ENCODE measurements around the gene ZNF674.

ZNF674 gene

DNA sequence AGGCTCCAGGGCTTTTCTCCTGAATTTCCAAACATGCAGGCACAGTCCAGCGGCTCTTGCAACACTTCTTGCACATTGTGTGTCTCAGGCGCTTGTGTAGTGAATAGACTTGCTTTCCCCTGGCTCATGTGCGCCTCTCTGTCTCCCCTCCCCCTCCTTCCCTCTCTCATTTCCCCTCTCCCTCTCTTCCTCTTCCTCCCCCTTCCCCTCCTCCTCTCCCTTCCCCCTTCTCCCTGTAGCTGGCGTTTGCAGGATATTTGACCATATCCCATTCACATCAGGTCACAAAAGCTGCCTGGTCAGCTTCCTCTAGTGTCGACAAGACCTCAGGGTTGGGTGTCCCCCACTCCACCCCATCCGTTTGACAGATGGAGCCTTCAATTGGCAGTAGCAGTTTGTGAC, 30.8 kb upstream of the ZNF674 start:
- peak overlapping the region; percentile 43 to 70 for H3K4me3 ChIP-seq (replicated peaks in 1 of 2; ENCODE audit: low read depth in 2 of 2, low read length in 2 of 2)
- TF ChIP-seq CTCF (IDR thresholded peaks at IDR 0.05; ENCODE audit: low read depth, low read length), result no peak
- peak; percentile 66 to 73 for DNase-seq (ENCODE audit: low read depth in 2 of 2)

DNA sequence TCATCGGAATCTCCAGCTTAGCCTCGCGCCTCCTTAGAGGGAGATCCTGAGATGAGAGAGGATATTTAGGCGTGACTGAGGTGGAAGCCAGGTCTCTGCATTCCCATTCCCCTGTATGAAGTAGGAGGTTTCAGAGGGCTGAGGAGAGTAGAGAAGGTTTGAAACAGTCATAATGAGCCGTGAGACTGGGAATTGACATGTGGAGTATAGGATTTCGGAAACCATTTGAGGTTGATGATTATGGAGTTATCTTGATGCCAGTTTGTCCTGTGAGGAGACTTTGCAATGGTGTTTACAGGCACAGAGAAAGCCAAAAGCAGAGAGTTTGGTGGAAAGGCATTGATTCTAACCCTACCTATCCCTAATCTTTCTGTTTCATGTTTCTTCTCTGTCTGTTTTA, 30.4 kb upstream of the ZNF674 start:
- no peak for TF ChIP-seq CTCF (IDR thresholded peaks at IDR 0.05; ENCODE audit: low read depth, low read length)
- peak overlapping the region; percentile 43 to 70 for H3K4me3 ChIP-seq (replicated peaks in 1 of 2; ENCODE audit: low read depth in 2 of 2, low read length in 2 of 2)
- no peak for DNase-seq (ENCODE audit: low read depth in 2 of 2)

DNA sequence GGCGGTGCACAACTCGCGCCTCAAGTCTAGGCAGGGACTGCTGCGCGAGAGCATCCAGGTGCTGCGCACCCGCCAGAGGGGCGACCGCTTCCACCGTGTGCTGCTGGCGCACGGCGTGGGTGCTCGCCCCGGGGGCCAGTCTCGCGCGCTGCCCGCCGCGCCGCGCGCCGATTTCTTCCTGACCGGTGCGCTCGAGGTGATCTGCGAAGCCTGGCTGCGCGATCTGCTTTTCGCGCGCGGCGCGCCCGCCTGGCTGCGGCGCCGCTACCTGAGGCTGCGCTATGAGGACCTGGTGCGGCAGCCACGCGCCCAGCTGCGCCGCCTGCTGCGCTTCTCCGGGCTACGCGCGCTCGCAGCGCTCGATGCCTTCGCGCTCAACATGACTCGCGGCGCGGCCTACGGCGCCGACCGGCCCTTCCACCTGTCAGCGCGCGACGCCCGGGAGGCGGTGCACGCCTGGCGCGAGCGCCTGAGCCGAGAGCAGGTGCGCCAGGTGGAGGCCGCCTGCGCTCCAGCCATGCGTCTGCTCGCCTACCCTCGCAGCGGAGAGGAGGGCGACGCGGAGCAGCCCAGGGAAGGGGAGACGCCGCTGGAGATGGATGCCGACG, 29.7 kb upstream of the ZNF674 start:
- TF ChIP-seq CTCF (IDR thresholded peaks at IDR 0.05; ENCODE audit: low read depth, low read length), result no peak
- peak in 1 of 2 donors; percentile 18 for DNase-seq (ENCODE audit: low read depth in 2 of 2)
- H3K4me3 ChIP-seq (replicated peaks in 1 of 2; ENCODE audit: low read depth in 2 of 2, low read length in 2 of 2), result peak overlapping the region; percentile 55 to 70

- TF ChIP-seq CTCF (IDR thresholded peaks at IDR 0.05; ENCODE audit: low read depth, low read length), result no peak
- DNase-seq (ENCODE audit: low read depth in 2 of 2), result peak; percentile 52 to 64
- H3K4me3 ChIP-seq (replicated peaks in 1 of 2; ENCODE audit: low read depth in 2 of 2, low read length in 2 of 2), result peak overlapping the region; percentile 55 to 70
These were observed 28.9 kb upstream of the ZNF674 start for GRCh38 chrX:46573892-46574773.

GRCh38 chrX:46573331-46573891, 28.2 kb upstream of the ZNF674 start, which contains the start of gene CHST7:
CHST7 (plus strand) TSS chrX:46573765; CDS start chrX:46573932, 167 bp downstream.
- peak; percentile 28 for TF ChIP-seq CTCF (IDR thresholded peaks at IDR 0.05; ENCODE audit: low read depth, low read length)
- H3K4me3 ChIP-seq (replicated peaks in 1 of 2; ENCODE audit: low read depth in 2 of 2, low read length in 2 of 2), result peak within 1 kb of the TSS; percentile 55 to 70
- DNase-seq (ENCODE audit: low read depth in 2 of 2), result peak; percentile 67 to 68

DNA sequence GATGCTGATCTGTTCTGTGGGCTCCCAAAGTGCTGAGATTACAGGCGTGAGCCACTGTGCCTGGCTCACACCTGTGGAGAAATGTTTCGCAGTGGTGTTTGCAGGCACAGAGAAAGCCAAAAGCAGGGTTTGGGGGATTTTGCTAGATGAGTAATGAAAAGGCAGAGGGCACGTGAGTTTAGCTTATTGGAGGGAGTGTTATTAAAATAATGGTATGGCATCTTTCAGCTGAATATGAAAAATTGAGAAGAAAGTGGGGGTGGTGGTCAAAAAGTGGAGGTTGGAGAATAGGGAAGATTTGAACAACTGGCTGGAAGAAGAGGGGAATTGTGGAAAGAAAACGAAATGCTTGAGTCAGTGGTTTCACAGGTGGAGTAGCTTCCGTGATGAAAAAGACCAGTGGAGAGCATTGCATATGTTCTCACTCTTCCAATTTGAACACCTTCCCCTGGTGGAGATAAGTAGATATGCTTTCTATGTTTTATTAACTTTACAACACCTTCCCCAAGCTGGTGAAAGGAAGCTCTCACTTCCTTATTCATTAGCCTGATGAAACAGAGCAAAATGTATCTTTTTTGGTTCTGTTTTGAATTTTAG, 27.2 kb upstream of the ZNF674 start:
- DNase-seq (ENCODE audit: low read depth in 2 of 2), result no peak
- no peak overlapping the region for H3K4me3 ChIP-seq (replicated peaks in 1 of 2; ENCODE audit: low read depth in 2 of 2, low read length in 2 of 2)
- no peak for TF ChIP-seq CTCF (IDR thresholded peaks at IDR 0.05; ENCODE audit: low read depth, low read length)
